ENCODE measurements around the gene RYR3.

Gene RYR3

GRCh38 chr15:33451385-33451784, 140.6 kb downstream of the RYR3 start:
- peak; percentile 92 for DNase-seq (ENCODE audit: low read depth)
- no peak overlapping the region for H3K4me3 ChIP-seq (ENCODE audit: low read length)
- no peak for TF ChIP-seq CTCF (IDR thresholded peaks at IDR 0.05; ENCODE audit: insufficient read depth, low read depth, low read length, missing control alignments)

GRCh38 chr15:33453761-33454160, 143.0 kb downstream of the RYR3 start:
- TF ChIP-seq CTCF (IDR thresholded peaks at IDR 0.05; ENCODE audit: insufficient read depth, low read depth, low read length, missing control alignments): no peak
- DNase-seq (ENCODE audit: low read depth): no peak
- no peak overlapping the region for H3K4me3 ChIP-seq (ENCODE audit: low read length)

GRCh38 chr15:33454346-33454745, 143.6 kb downstream of the RYR3 start:
- no peak for TF ChIP-seq CTCF (IDR thresholded peaks at IDR 0.05; ENCODE audit: insufficient read depth, low read depth, low read length, missing control alignments)
- DNase-seq (ENCODE audit: low read depth): no peak

GRCh38 chr15:33454996-33455395, 144.2 kb downstream of the RYR3 start:
- H3K4me3 ChIP-seq (ENCODE audit: low read length): no peak overlapping the region
- TF ChIP-seq CTCF (IDR thresholded peaks at IDR 0.05; ENCODE audit: insufficient read depth, low read depth, low read length, missing control alignments): no peak
- no peak for DNase-seq (ENCODE audit: low read depth)

More at GRCh38 chr15:33454346-33454745, 143.6 kb downstream of the RYR3 start:
- H3K4me3 ChIP-seq (ENCODE audit: low read length): no peak overlapping the region

- no peak for TF ChIP-seq CTCF (IDR thresholded peaks at IDR 0.05; ENCODE audit: insufficient read depth, low read depth, low read length, missing control alignments)
- no peak overlapping the region for H3K4me3 ChIP-seq (ENCODE audit: low read length)
- peak; percentile 85 for DNase-seq (ENCODE audit: low read depth)
These were observed 147.7 kb downstream of the RYR3 start for GRCh38 chr15:33458421-33458820.

- no peak for TF ChIP-seq CTCF (IDR thresholded peaks at IDR 0.05; ENCODE audit: insufficient read depth, low read depth, low read length, missing control alignments)
- DNase-seq (ENCODE audit: low read depth): peak; percentile 96
These were observed 149.5 kb downstream of the RYR3 start for GRCh38 chr15:33460166-33460805.

GRCh38 chr15:33461671-33462070, 150.9 kb downstream of the RYR3 start:
- no peak overlapping the region for H3K4me3 ChIP-seq (ENCODE audit: low read length)
- TF ChIP-seq CTCF (IDR thresholded peaks at IDR 0.05; ENCODE audit: insufficient read depth, low read depth, low read length, missing control alignments): no peak
- no peak for DNase-seq (ENCODE audit: low read depth)

More at GRCh38 chr15:33460166-33460805, 149.5 kb downstream of the RYR3 start:
- H3K4me3 ChIP-seq (ENCODE audit: low read length): no peak overlapping the region

Measured in epithelial cell of esophagus (primary cell).